Testis (tissue), 3 donors: ENCODE results near the gene CTAG1A. TPM values are rescaled to one million over a fixed set of nuclear protein-coding genes. Genes with fewer than 3 reads are reported as not detected.
"Not testable (repeated sequence)": the region's sequence is repeated elsewhere in the genome, so short reads cannot be mapped to it uniquely, and the experiment has no call there.

Experiments
- DNase-seq: peaks from one replicate; pipeline ENCODE4 v3.0.0-alpha.2; 2019
- H3K27ac ChIP-seq, 2 donors: fragments of 200-600 bp; sonication (generic); one replicate each; pipeline ENCODE4 v1.5.1; 2019
- H3K27me3 ChIP-seq: fragments of 200-600 bp; sonication (generic); one replicate; pipeline ENCODE4 v1.5.1; 2019
- H3K36me3 ChIP-seq: fragments of 200-600 bp; sonication (generic); one replicate; pipeline ENCODE4 v1.5.1; 2017; ENCODE audit warnings: low read depth; ENCODE audit errors: missing control alignments
- H3K4me1 ChIP-seq: fragments of 200-600 bp; sonication (generic); one replicate; pipeline ENCODE4 v1.5.1; 2019
- H3K4me3 ChIP-seq, 2 donors: fragments of 200-600 bp; sonication (generic); one replicate each; pipeline ENCODE4 v1.5.1; 2017 to 2019
- H3K9me3 ChIP-seq: fragments of 200-600 bp; sonication (generic); one replicate; pipeline ENCODE4 v1.5.1; 2017
- CTCF ChIP-seq, 3 experiments: fragments of 450-650 bp in 2 of 3; fragments of 200-600 bp in 1 of 3; sonication (generic) in 1 of 3; IDR thresholded peaks; one replicate each; pipeline ENCODE4 v1.5.1; 2016 to 2019; ENCODE audit warnings: antibody characterized with exemption in 3 of 3, mild to moderate bottlenecking in 2 of 3, moderate library complexity in 1 of 3
- POLR2A ChIP-seq: fragments of 450-650 bp; IDR thresholded peaks from one replicate; pipeline ENCODE4 v1.6.1; 2017; ENCODE audit warnings: antibody characterized with exemption, mild to moderate bottlenecking, moderate library complexity
- WGBS, 2 donors: methylation state at CpG; one replicate each; pipeline ENCODE4 v1.1.5; 2018; 5-methylcytosine and 5-hydroxymethylcytosine counted together
- intact Hi-C: fragments of 100-400 bp; cut with DNase I; formaldehyde crosslinking; loops from one replicate; pipeline ENCODE4 v1.15.1; 2023; ENCODE audit warnings: low total_unique reads
- polyA plus RNA-seq: library from polyadenylated mRNA; stranded (reverse); fragments of 350-450 nt; fragmentation: Illumina TruSeq; extraction: RNeasy Lipid Tissue Mini Kit (QIAGEN cat#74804); gene quantifications from one replicate; pipeline ENCODE4 v1.2.3, GENCODE V29; 2014; ENCODE audit warnings: low read depth, low replicate concordance; ENCODE audit not compliant: insufficient read depth
- total RNA-seq, 2 donors: library from RNA; depleted of rRNA; stranded (reverse); fragments of >200 nt; gene quantifications; one replicate each; pipeline ENCODE4 v1.2.3, GENCODE V29; 2016

Gene CTAG1A
- total and polyA plus RNA-seq, 3 donors from 2014 or later = 7.1 to 18.1 (median 14.7) TPM

- H3K4me1 ChIP-seq, intact Hi-C loops, H3K36me3 ChIP-seq, H3K4me3 ChIP-seq, H3K27me3 ChIP-seq, H3K9me3 ChIP-seq, H3K27ac ChIP-seq, DNase-seq: not testable (repeated sequence)
- no CpG with 5 or more reads among the region's 10 CpGs for WGBS, 2 donors
These were observed 11.9 kb upstream of the CTAG1A start for GRCh38 chrX:154573061-154573460.

GRCh38 chrX:154575076-154575475, 9.9 kb upstream of the CTAG1A start:
- not testable (repeated sequence) for DNase-seq
- WGBS, 2 donors = no CpG with 5 or more reads among the region's 5 CpGs

GRCh38 chrX:154582994-154583393, 1.9 kb upstream of the CTAG1A start:
- H3K27ac ChIP-seq, H3K4me3 ChIP-seq, H3K27me3 ChIP-seq, H3K36me3 ChIP-seq, DNase-seq, H3K9me3 ChIP-seq, H3K4me1 ChIP-seq, intact Hi-C loops: not testable (repeated sequence)
- WGBS, 2 donors = no CpG with 5 or more reads among the region's 8 CpGs

More at GRCh38 chrX:154575076-154575475, 9.9 kb upstream of the CTAG1A start:
- intact Hi-C loops, H3K27ac ChIP-seq, H3K36me3 ChIP-seq, H3K27me3 ChIP-seq, H3K4me3 ChIP-seq, H3K9me3 ChIP-seq, H3K4me1 ChIP-seq: not testable (repeated sequence)

GRCh38 chrX:154590415-154590814, 5.5 kb downstream of the CTAG1A start:
- H3K4me3 ChIP-seq, H3K27me3 ChIP-seq, H3K36me3 ChIP-seq, H3K4me1 ChIP-seq, H3K27ac ChIP-seq, DNase-seq, H3K9me3 ChIP-seq, intact Hi-C loops: not testable (repeated sequence)
- WGBS, 2 donors = no CpG with 5 or more reads among the region's 13 CpGs

GRCh38 chrX:154592505-154592904, 7.6 kb downstream of the CTAG1A start:
- TF ChIP-seq POLR2A (no peak), CTCF (IDR thresholded peaks at IDR 0.05) (no peak)
- 92 to 95% methylated on average over 4 to 5 of the region's 5 CpGs for WGBS, 2 donors
- Histone ChIP-seq H3K36me3 (no peaks in the 10 kb centered on the region), H3K27ac (no peak overlapping the region), H3K27me3 (no peaks in the 10 kb centered on the region), H3K9me3 (no peaks in the 10 kb centered on the region), H3K4me3 (no peak overlapping the region), H3K4me1 (no peaks in the 10 kb centered on the region)
- intact Hi-C loops = no loop called here
- no peak for DNase-seq

- Histone ChIP-seq H3K4me1 (no peaks in the 10 kb centered on the region), H3K9me3 (no peaks in the 10 kb centered on the region), H3K36me3 (no peaks in the 10 kb centered on the region), H3K27ac (no peak overlapping the region), H3K4me3 (no peak overlapping the region), H3K27me3 (no peaks in the 10 kb centered on the region)
- intact Hi-C loops = no loop called here
- TF ChIP-seq CTCF (IDR thresholded peaks at IDR 0.05) (no peak), POLR2A (no peak)
- WGBS, 2 donors = 97% methylated on average over 3 of the region's 5 CpGs; no CpG with 5 or more reads in 1 of the 2 donors
- no peak for DNase-seq
These were observed 8.3 kb downstream of the CTAG1A start for GRCh38 chrX:154593201-154593600.

GRCh38 chrX:154594491-154594890, 9.6 kb downstream of the CTAG1A start:
- TF ChIP-seq POLR2A = no peak
- TF ChIP-seq CTCF (IDR thresholded peaks at IDR 0.05) = no peak
- Histone ChIP-seq H3K4me3 (no peak overlapping the region), H3K27me3 (no peaks in the 10 kb centered on the region), H3K36me3 (no peaks in the 10 kb centered on the region), H3K9me3 (no peaks in the 10 kb centered on the region), H3K4me1 (no peaks in the 10 kb centered on the region), H3K27ac (no peak overlapping the region)
- DNase-seq = no peak
- intact Hi-C loops = no loop called here
- WGBS, 2 donors = 83% methylated on average over 2 of the region's 4 CpGs; no CpG with 5 or more reads in 1 of the 2 donors
